Neutrophil (primary cell): ENCODE measurements around the gene FUT2.

ENCODE experiments used
- H3K27ac ChIP-seq: fragments of 200-600 bp; sonication (generic); 2 replicates; pipeline ENCODE4 v1.5.1; 2016; ENCODE audit warnings: mild to moderate bottlenecking, moderate library complexity
- H3K27me3 ChIP-seq: fragments of 200-600 bp; sonication (generic); 2 replicates; pipeline ENCODE4 v1.6.0; 2016; ENCODE audit warnings: mild to moderate bottlenecking
- H3K36me3 ChIP-seq: fragments of 200-600 bp; sonication (generic); 2 replicates; pipeline ENCODE4 v1.5.1; 2017
- H3K4me1 ChIP-seq, 2 experiments: fragments of 200-600 bp in 1 of 2; sonication (generic) in 1 of 2; 1 replicate in 1 of 2; 2 replicates in 1 of 2; pipeline versions ENCODE4 v1.5.1 to v1.6.1; 2013 to 2016; ENCODE audit warnings: low read depth in 1 of 2, low read length in 1 of 2, mild to moderate bottlenecking in 1 of 2, moderate library complexity in 1 of 2; ENCODE audit not compliant: control insufficient read depth in 1 of 2, insufficient read depth in 1 of 2
- H3K4me3 ChIP-seq, 2 experiments: fragments of 200-600 bp in 1 of 2; sonication (generic) in 1 of 2; 1 replicate in 1 of 2; 2 replicates in 1 of 2; pipeline ENCODE4 v1.5.1; 2013 to 2016; ENCODE audit warnings: low read depth in 1 of 2, low read length in 1 of 2, mild to moderate bottlenecking in 1 of 2, moderate library complexity in 1 of 2
- H3K9me3 ChIP-seq: fragments of 200-600 bp; sonication (generic); 2 replicates; pipeline ENCODE4 v1.5.1; 2016
- TF ChIP-seq, protein P1 (sequence below): fragments of 200-600 bp; sonication (generic); IDR thresholded peaks from 2 replicates; pipeline ENCODE4 v1.5.1; 2016; ENCODE audit warnings: antibody characterized with exemption

The FUT2 gene

DNA sequence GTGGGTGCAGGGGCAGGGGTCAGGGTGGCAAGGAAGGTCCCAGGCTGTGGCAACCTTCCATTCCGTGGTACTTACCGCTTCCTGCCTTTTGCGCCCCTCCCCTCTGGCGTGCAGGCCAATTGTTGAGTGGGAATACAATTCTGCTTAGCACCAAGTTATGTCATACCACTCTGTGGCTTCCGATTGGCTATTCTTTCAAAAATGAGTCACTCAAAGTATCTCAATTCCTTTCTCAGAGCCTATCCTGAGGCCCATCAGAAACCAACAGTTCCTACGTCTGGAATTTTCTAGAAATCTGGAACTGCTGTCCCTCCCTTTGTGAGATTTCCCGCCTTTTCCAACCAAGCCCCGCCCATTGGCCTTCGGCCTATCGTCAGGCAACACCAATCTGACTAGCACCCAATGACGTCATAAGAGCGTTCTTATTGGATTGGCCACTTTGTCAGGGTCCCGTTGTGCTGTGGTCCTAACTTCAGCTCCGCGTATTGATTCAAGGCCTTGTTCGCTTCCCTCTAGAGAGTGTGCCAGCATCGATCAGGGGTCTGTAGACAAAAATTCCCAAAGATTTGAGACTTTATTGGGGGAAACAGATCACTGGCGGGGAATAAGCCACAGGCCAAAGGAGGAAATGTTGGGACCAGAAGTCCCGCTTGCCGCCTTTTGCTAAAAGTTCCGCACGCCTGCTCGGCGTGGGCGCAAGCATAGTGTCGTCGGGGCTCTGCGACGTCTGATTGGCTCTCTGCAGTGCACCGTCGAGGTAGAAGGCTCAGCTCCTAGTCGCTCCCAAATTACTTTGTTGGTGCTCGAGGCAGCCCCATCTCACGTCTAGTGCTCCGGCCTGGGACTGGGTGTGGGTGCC, 34.7 kb upstream of the FUT2 start:
- Histone ChIP-seq H3K27ac (no peak overlapping the region), H3K27me3 (peaks cover 5% of the 10 kb centered on the region), H3K4me3 (no peak overlapping the region), H3K36me3 (no peaks in the 10 kb centered on the region), H3K4me1 (peaks cover 0 to 14% of the 10 kb centered on the region in 2 experiments), H3K9me3 (no peaks in the 10 kb centered on the region)
- TF ChIP-seq, protein P1, sequence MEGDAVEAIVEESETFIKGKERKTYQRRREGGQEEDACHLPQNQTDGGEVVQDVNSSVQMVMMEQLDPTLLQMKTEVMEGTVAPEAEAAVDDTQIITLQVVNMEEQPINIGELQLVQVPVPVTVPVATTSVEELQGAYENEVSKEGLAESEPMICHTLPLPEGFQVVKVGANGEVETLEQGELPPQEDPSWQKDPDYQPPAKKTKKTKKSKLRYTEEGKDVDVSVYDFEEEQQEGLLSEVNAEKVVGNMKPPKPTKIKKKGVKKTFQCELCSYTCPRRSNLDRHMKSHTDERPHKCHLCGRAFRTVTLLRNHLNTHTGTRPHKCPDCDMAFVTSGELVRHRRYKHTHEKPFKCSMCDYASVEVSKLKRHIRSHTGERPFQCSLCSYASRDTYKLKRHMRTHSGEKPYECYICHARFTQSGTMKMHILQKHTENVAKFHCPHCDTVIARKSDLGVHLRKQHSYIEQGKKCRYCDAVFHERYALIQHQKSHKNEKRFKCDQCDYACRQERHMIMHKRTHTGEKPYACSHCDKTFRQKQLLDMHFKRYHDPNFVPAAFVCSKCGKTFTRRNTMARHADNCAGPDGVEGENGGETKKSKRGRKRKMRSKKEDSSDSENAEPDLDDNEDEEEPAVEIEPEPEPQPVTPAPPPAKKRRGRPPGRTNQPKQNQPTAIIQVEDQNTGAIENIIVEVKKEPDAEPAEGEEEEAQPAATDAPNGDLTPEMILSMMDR = no peak

DNA sequence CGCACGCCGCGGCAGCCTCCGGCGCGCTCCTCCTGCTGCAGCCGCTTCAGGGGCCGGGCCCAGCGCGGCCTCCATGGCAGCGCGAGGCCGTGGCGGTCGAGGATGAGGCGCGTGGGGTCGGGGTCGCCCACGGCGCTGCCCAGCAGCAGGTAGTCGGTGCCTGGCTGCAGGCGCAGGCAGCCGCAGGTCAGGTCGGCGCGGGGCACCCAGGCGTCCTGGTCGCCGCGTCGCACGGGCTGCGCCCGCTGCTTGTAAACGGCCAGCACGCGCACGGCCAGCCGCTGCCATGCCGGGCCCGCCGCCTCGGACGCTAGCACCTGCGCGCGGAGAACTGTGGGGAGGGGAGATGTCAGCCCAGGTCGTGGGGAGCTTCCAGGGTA, 34.1 kb upstream of the FUT2 start:
- Histone ChIP-seq H3K4me3 (no peak overlapping the region), H3K27me3 (peaks cover 4% of the 10 kb centered on the region), H3K9me3 (no peaks in the 10 kb centered on the region), H3K36me3 (no peaks in the 10 kb centered on the region), H3K4me1 (peaks cover 0 to 14% of the 10 kb centered on the region in 2 experiments), H3K27ac (no peak overlapping the region)
- TF ChIP-seq, protein P1 = no peak

DNA sequence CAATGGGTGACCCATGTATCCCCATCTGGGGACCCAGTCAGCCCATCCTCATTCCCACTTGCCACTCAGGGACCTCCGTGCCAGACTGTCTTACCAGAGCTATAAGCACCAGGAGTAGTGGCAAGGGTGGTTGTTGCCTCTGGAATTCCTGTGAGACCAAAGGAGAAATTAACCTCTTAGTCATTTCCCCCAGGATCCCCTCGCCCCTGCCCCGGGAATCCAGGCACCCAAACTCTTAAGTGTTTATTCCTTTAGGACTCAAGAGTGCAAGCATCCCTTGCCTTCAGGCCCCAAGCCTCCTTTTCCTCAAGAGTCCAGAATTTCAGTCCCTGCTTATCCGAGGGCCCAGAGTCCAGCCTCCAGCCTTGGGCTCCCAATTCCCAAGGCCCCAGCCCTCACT, 32.1 kb upstream of the FUT2 start:
- TF ChIP-seq, protein P1 = no peak
- no peaks in the 10 kb centered on the region for H3K36me3 ChIP-seq
- no peak overlapping the region for H3K4me3 ChIP-seq
- H3K9me3 ChIP-seq = no peaks in the 10 kb centered on the region
- no peak overlapping the region for H3K27ac ChIP-seq
- H3K27me3 ChIP-seq = no peaks in the 10 kb centered on the region
- H3K4me1 ChIP-seq = peaks cover 0 to 14% of the 10 kb centered on the region in 2 experiments

DNA sequence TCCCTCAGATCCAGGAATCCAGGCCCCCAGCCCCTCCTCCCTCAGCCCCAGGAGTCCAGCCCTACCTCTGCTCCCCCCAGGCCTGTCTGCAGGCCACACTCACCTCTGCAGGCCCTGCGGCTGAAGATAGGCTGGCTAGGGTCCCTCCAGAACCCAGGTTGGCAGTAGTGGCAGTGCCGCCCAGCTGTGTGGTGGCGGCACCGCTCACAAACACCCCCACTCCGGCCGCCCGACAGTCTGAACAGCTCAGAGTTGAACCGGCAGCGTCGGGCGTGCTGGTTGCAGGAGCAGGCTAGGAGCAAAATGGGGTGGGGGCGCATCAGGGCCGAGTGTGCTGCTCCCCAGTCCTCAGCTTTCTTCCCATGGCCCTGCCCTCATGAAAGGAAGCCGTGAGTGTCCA, 31.3 kb upstream of the FUT2 start:
- no peaks in the 10 kb centered on the region for H3K36me3 ChIP-seq
- TF ChIP-seq, protein P1 = no peak
- H3K27me3 ChIP-seq = no peaks in the 10 kb centered on the region
- H3K9me3 ChIP-seq = no peaks in the 10 kb centered on the region
- no peak overlapping the region for H3K27ac ChIP-seq
- H3K4me1 ChIP-seq = peaks cover 0 to 14% of the 10 kb centered on the region in 2 experiments
- H3K4me3 ChIP-seq = no peak overlapping the region

DNA sequence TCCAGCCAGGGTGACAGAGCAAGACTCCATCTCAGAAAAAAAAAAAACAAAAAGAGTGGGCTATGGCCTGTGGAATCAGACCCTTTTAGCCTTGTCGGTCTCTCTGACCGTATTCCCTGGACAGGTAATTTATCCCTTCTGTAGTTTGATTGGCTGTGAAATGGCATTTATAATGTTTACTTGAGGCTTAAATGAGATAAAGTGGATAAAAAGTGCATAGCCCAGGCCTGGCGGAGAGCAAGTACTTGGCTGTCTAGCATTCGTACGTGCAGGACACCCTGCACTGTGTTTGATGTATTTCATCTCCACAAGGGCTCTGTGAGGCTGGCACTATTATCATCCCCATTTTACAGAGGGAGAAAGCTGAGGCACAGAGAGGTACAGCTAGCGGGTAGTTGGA, 30.0 kb upstream of the FUT2 start:
- H3K4me1 ChIP-seq = peaks cover 0 to 6% of the 10 kb centered on the region in 2 experiments
- TF ChIP-seq, protein P1 = no peak

More for the DNA sequence above, 30.0 kb upstream of the FUT2 start:
- no peaks in the 10 kb centered on the region for H3K9me3 ChIP-seq
- no peaks in the 10 kb centered on the region for H3K27me3 ChIP-seq
- no peak overlapping the region for H3K27ac ChIP-seq
- H3K4me3 ChIP-seq = no peak overlapping the region
- no peaks in the 10 kb centered on the region for H3K36me3 ChIP-seq
